PC-9 (cell line): Measurements from ENCODE around the gene NDST4. TPM values are rescaled to one million over a fixed set of nuclear protein-coding genes. Genes with fewer than 3 reads are reported as not detected.

Source experiments
- BruUV-seq: library from RNA; stranded (reverse); fragments of 400-500 nt; replicated peaks from 2 replicates; lab custom pipeline; 2021; lab: Mats Ljungman, UMichigan
- CTCF ChIA-PET: fragments of 300-600 bp; sonication (Branson Sonifier 250); formaldehyde crosslinking; loops from one replicate; lab custom pipeline; 2022; ENCODE audit warnings: antibody characterized with exemption; lab: Charles Lee
- POLR2A ChIA-PET: fragments of 300-600 bp; sonication (Branson Sonifier 250); formaldehyde crosslinking; loops from one replicate; lab custom pipeline; 2022; ENCODE audit warnings: antibody characterized with exemption; ENCODE audit not compliant: unreplicated experiment; lab: Charles Lee
- DNase-seq, 2 experiments: peaks; one replicate each; pipeline versions ENCODE4 v3.0.0 to v3.0.0-alpha.2; 2015 to 2022; ENCODE audit warnings: mixed read lengths in 1 of 2
- H2AFZ ChIP-seq: fragments of 200-600 bp; sonication (generic); 2 replicates; pipeline ENCODE4 v1.8.1; 2017; ENCODE audit warnings: antibody characterized with exemption
- H3F3A ChIP-seq: fragments of 200-600 bp; sonication (generic); 2 replicates; pipeline ENCODE4 v1.8.1; 2017; ENCODE audit warnings: antibody characterized with exemption, mild to moderate bottlenecking, low read depth; ENCODE audit not compliant: insufficient read depth
- H3K27ac ChIP-seq: fragments of 200-600 bp; sonication (generic); 2 replicates; pipeline ENCODE4 v1.6.1; 2016; ENCODE audit warnings: mixed run types
- H3K27me3 ChIP-seq: fragments of 200-600 bp; sonication (generic); 2 replicates; pipeline ENCODE4 v1.6.1; 2016; ENCODE audit warnings: low read depth, mixed run types; ENCODE audit not compliant: insufficient read depth
- H3K36me3 ChIP-seq: fragments of 200-600 bp; sonication (generic); 2 replicates; pipeline ENCODE4 v1.6.1; 2016; ENCODE audit warnings: low read depth, mixed run types
- H3K4me1 ChIP-seq: fragments of 200-600 bp; sonication (generic); replicated peaks from 2 replicates; pipeline ENCODE4 v1.6.1; 2016; ENCODE audit warnings: mixed run types; ENCODE audit not compliant: insufficient read depth
- H3K4me2 ChIP-seq: fragments of 200-600 bp; sonication (generic); 2 replicates; pipeline ENCODE4 v1.6.1; 2017; ENCODE audit warnings: mixed run types
- H3K4me3 ChIP-seq: fragments of 200-600 bp; sonication (generic); 2 replicates; pipeline ENCODE4 v1.6.1; 2016; ENCODE audit warnings: mixed run types
- H3K79me2 ChIP-seq: fragments of 200-600 bp; sonication (generic); 2 replicates; pipeline ENCODE4 v1.6.1; 2017; ENCODE audit warnings: low read depth, mixed run types
- H3K9me2 ChIP-seq: fragments of 200-600 bp; sonication (generic); 2 replicates; pipeline ENCODE4 v1.8.1; 2017; ENCODE audit warnings: mild to moderate bottlenecking; ENCODE audit not compliant: insufficient read depth
- H3K9me3 ChIP-seq: fragments of 200-600 bp; sonication (generic); 2 replicates; pipeline ENCODE4 v1.8.1; 2016; ENCODE audit warnings: low read depth; ENCODE audit not compliant: insufficient read depth
- H4K20me1 ChIP-seq: fragments of 200-600 bp; sonication (generic); 2 replicates; pipeline ENCODE4 v1.8.1; 2017; ENCODE audit not compliant: insufficient read depth
- CTCF ChIP-seq: fragments of 200-600 bp; sonication (generic); conservative IDR thresholded peaks from 2 replicates; pipeline ENCODE4 v1.6.1; 2017; ENCODE audit warnings: mixed run types, antibody characterized with exemption, mild to moderate bottlenecking, moderate library complexity
- EZH2 ChIP-seq: fragments of 200-600 bp; sonication (generic); IDR thresholded peaks from 2 replicates; pipeline ENCODE4 v1.8.0; 2017; ENCODE audit warnings: antibody characterized with exemption, low read depth
- intact Hi-C: fragments of 100-400 bp; cut with micrococcal nuclease; formaldehyde crosslinking; loops from one replicate; pipeline ENCODE4 v1.10.0; 2022; ENCODE audit not compliant: unreplicated experiment
- total RNA-seq: library from RNA; stranded (reverse); gene quantifications from 2 replicates; pipeline ENCODE4 v1.2.3, GENCODE V29; 2021

NDST4 gene
- total RNA-seq, 1 experiment from 2014 or later: not detected

GRCh38 chr4:114782415-114783214 lies 330.8 kb downstream of the NDST4 start:
- Histone ChIP-seq H3K79me2 (no peaks in the 10 kb centered on the region), H2AFZ (no peak overlapping the region), H3K4me2 (no peak overlapping the region), H3K27me3 (no peaks in the 10 kb centered on the region), H3K9me3 (no peaks in the 10 kb centered on the region), H3F3A (no peaks in the 10 kb centered on the region), H3K36me3 (no peaks in the 10 kb centered on the region), H3K9me2 (no peaks in the 10 kb centered on the region), H3K4me1 (no peaks in the 10 kb centered on the region), H4K20me1 (no peaks in the 10 kb centered on the region), H3K27ac (no peak overlapping the region), H3K4me3 (no peak overlapping the region)
- no peak for DNase-seq
- CTCF ChIA-PET: no interaction called here
- no peak for TF ChIP-seq CTCF
- TF ChIP-seq EZH2: no peak
- intact Hi-C loops: loop anchor here (5.0 to 10.0 kb wide), 2 partner anchors 292 to 755 kb away; no protein-coding TSS in a partner anchor
- POLR2A ChIA-PET: no interaction called here
- no TSS peak for BruUV-seq

- H3K79me2 ChIP-seq: no peaks in the 10 kb centered on the region
- ChIA-PET POLR2A (no interaction called here), CTCF (interaction anchor here (0.6 kb wide), 1 partner anchor 493 kb away, joined by 4 read pairs; no protein-coding TSS in a partner anchor)
- H3F3A ChIP-seq: no peaks in the 10 kb centered on the region
- no peaks in the 10 kb centered on the region for H4K20me1 ChIP-seq
- intact Hi-C loops: loop anchor here (5.0 to 10.0 kb wide), 2 partner anchors 295 to 757 kb away; no protein-coding TSS in a partner anchor
- TF ChIP-seq EZH2 (no peak), CTCF (peak; percentile 52)
- H3K4me3 ChIP-seq: no peak overlapping the region
- H3K4me1 ChIP-seq: no peaks in the 10 kb centered on the region
- H3K27me3 ChIP-seq: no peaks in the 10 kb centered on the region
- no peaks in the 10 kb centered on the region for H3K36me3 ChIP-seq
- no TSS peak for BruUV-seq
- H3K9me2 ChIP-seq: no peaks in the 10 kb centered on the region
- DNase-seq: peak in 1 of 2 experiments; percentile 3
- no peak overlapping the region for H2AFZ ChIP-seq
- H3K27ac ChIP-seq: no peak overlapping the region
- H3K4me2 ChIP-seq: no peak overlapping the region
- H3K9me3 ChIP-seq: no peaks in the 10 kb centered on the region
Observed at GRCh38 chr4:114780205-114780604, 333.2 kb downstream of the NDST4 start.
